ENCODE measurements around the gene ATXN1.

Gene ATXN1

DNA sequence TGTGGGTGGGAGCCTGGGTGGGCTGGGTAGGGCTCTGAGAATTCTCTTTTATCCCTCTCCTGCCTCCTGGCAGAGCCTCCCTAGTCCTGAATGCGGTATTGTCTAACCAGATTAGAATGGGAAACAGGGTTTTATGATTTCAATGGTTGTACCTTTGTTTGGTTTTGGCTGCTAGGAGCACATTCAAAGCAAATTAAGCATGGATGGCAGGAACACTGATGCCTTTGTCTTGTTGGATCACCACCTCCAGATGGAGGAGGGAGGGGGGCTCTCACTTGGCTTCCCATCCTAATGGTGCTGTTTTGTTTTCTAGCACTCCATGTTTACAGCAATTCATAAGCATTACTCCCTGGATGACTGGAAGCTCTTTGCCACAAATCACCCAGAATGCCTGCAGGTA lies 511.3 kb downstream of the ATXN1 start:
- no peak overlapping the region for H3K4me3 ChIP-seq (ENCODE audit: low read depth, low read length)
- TF ChIP-seq, protein P1, sequence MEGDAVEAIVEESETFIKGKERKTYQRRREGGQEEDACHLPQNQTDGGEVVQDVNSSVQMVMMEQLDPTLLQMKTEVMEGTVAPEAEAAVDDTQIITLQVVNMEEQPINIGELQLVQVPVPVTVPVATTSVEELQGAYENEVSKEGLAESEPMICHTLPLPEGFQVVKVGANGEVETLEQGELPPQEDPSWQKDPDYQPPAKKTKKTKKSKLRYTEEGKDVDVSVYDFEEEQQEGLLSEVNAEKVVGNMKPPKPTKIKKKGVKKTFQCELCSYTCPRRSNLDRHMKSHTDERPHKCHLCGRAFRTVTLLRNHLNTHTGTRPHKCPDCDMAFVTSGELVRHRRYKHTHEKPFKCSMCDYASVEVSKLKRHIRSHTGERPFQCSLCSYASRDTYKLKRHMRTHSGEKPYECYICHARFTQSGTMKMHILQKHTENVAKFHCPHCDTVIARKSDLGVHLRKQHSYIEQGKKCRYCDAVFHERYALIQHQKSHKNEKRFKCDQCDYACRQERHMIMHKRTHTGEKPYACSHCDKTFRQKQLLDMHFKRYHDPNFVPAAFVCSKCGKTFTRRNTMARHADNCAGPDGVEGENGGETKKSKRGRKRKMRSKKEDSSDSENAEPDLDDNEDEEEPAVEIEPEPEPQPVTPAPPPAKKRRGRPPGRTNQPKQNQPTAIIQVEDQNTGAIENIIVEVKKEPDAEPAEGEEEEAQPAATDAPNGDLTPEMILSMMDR (IDR thresholded peaks at IDR 0.05; ENCODE audit: low read depth, low read length, missing control alignments): no peak
- DNase-seq (ENCODE audit: low read depth): no peak
